Kidney glomerular epithelial cell (primary cell): ENCODE measurements around the gene PHF13.

Source experiments
- DNase-seq: peaks from one replicate; lab custom pipeline; 2025; lab: John Stamatoyannopoulos, UW

PHF13 gene

DNA sequence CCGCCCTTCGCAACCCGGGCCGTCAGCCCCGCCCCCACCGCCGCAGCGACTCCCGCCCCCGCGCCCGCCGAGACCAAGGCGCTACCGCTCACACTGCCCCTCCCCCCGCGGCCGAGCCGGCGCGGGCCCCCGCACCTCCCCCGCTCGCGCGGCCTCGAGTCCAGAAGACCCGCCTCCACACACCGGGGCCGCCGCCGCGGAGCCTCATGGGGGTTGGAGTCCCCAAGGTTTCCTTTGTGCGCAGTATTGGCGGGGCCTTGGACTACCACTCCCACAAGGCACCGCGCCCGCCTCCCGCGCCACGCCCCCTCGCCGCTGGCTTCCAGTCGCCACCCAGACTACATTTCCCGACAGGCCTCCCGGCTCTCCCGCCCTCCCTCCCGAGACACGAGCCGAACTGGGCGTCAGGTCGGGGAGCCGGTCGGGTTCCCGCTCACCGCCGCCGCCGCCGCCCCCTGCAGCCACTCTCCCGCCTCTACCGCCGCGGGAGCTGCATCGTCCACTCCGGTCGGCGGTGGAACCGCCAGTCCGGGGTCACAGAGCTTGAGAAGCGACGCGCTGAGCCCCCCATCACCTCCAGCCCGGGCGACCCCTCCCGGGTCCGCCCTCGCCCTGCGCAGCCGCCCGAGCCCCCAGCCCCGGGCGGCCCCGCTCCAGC lies at the start of gene PHF13:
Gene PHF13, plus strand, starts transcription at position 371 of the 658 bp plus-strand sequence. CDS start 336 bp downstream, outside the sequence.
- DNase-seq = peak; percentile 94

DNA sequence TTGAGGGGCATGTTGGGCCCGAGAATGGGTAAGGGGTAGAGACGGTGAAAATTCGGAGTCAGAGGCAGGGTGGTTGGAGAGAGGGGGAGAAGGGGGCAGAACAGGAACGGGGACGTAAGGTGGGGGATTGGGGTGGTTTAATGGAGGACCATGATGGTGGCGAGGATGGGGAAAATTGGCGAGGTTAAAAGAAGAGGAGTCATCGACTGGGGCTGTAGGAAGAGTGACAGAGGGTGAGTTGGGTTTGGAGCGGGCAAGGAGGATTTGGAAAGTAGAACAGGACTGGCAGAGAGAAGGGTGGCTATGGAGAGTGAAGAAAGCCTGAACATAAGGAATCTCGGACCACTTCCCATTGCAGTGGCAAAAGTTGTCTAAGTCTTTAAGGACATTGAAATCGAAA lies 44.5 kb upstream of the PHF13 start:
- no peak for DNase-seq

DNA sequence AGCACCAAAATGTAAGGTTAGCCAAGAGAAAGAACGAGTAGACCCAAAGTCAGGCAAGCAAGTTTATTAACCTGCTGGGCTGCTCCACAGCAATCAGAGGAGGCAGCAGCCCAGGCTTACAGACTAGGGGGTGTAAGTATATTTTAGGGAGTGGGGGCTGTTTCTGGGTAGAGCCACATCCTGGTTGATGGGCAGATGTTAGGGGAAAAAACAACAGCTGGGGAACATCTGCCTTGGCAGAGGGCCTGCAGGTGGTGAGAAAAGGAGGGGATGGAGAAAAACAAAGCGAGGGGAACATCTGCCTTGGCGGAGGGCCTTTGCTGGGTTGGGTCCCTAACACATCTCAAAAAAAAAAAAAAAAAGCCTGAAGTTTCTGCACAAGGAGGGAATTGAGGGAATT lies 43.4 kb upstream of the PHF13 start:
- DNase-seq = no peak

DNA sequence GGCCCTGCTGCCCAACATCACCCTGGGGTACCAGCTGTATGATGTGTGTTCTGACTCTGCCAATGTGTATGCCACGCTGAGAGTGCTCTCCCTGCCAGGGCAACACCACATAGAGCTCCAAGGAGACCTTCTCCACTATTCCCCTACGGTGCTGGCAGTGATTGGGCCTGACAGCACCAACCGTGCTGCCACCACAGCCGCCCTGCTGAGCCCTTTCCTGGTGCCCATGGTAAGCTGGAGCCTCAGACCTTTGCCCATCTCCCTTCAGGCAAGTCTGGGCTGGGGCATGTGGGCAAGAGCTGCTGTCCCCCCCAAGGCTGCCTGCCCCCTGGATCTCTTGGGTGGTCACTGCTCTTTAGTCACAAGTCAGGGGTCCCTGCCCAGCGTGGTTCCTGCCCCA lies 42.5 kb upstream of the PHF13 start:
- DNase-seq = no peak

DNA sequence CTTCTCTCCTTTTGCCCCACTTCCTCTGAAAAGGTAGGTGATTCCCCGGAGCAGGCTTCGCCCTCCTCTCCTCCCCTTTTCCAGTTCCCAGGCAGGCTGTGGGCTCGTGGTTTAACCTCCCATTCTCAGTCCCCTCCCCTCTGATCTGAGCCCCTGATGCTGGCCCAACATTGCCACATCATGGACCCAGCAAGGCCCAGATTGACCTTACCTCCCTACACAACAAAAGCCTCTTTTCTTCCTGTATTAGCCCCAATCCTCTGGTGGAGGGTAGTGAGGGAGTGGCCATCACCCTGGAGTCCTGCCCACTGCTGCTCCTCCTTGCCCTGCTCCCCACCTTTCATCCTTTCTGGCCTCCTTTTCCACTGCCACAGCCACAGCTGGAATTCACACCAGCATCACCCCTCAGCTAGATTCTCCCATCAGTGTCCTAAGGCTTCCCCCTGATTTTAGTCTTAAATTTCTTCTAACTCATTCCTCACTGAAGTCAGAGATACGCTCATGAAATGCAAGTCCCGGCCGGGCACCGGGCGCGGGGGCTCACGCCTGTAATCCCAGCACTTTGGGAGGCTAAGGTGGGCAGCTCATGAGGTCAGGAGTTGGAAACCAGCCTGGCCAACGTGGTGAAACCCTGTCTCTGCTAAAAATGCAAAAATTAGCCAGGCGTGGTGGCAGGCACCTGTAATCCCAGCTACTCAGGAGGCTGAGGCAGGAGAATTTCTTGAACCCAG lies 40.7 kb upstream of the PHF13 start:
- no peak for DNase-seq

DNA sequence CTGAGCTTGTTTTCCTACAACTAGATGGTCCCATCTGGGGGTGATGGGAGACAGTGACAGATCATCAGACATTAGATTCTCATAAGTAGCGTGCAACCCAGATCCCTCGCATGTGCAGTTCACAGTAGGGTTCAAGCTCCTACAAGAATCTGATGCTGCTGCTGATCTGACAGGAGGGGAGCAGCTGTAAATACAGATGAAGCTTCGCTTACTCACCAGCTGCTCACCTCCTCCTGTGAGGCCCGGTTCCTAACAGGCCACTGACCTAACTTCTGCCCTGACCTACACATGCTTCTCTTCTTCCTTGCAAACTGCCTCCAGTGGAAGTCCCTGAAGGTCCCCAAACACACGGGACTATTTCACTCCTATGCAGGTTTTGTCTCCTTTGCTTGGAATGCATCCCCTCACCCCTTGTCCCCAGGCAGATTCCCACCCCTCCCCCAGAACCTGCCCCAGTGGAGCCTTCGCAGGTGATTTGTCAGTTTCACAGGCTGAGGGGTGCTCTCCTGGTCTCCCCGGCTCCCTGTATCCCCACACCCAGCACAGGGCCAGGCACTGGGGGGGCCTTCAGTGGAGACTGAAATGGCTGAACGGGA lies 39.4 kb upstream of the PHF13 start:
- DNase-seq = no peak

DNA sequence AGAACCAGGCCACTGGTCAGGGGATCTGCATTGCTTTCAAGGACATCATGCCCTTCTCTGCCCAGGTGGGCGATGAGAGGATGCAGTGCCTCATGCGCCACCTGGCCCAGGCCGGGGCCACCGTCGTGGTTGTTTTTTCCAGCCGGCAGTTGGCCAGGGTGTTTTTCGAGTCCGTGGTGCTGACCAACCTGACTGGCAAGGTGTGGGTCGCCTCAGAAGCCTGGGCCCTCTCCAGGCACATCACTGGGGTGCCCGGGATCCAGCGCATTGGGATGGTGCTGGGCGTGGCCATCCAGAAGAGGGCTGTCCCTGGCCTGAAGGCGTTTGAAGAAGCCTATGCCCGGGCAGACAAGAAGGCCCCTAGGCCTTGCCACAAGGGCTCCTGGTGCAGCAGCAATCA lies 38.7 kb upstream of the PHF13 start:
- DNase-seq = no peak

DNA sequence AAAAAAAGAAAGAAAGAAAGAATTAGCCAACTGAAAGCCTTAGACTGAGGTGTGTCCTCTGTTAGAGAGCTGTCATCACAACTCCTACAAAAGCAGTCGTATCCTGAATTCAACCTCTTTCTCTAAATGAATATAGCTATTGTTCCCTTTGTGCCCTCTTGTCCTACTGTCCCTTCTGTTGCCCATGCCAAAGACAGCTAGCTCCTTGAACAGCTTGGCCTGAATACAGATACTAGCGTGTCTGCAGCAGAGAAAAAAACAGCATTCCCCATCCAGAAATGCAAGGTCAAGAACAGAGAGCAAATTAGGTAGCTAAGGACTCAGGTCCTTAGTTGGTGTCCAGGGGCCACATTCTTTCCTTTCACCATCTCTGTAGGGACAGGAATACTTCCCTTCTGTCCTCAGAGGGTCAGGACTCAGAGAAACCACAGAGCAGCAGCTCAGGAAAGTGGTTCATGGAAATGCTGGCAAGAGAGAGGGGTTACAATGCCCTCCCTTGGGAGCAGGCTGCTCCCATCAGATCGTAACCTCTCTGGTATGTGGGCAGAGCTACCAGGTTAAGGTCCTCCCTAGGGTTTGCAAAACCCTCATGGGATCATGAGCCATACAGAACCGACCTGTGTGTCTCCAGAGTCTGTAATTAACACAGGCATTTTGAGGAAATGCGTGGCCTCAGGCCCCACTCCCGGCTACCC lies 35.6 kb upstream of the PHF13 start:
- DNase-seq = no peak

DNA sequence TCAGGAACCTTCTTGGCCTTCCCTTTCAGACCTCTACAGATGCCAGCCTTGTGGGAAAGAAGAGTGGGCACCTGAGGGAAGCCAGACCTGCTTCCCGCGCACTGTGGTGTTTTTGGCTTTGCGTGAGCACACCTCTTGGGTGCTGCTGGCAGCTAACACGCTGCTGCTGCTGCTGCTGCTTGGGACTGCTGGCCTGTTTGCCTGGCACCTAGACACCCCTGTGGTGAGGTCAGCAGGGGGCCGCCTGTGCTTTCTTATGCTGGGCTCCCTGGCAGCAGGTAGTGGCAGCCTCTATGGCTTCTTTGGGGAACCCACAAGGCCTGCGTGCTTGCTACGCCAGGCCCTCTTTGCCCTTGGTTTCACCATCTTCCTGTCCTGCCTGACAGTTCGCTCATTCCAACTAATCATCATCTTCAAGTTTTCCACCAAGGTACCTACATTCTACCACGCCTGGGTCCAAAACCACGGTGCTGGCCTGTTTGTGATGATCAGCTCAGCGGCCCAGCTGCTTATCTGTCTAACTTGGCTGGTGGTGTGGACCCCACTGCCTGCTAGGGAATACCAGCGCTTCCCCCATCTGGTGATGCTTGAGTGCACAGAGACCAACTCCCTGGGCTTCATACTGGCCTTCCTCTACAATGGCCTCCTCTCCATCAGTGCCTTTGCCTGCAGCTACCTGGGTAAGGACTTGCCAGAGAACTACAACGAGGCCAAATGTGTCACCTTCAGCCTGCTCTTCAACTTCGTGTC lies 34.7 kb upstream of the PHF13 start:
- no peak for DNase-seq

DNA sequence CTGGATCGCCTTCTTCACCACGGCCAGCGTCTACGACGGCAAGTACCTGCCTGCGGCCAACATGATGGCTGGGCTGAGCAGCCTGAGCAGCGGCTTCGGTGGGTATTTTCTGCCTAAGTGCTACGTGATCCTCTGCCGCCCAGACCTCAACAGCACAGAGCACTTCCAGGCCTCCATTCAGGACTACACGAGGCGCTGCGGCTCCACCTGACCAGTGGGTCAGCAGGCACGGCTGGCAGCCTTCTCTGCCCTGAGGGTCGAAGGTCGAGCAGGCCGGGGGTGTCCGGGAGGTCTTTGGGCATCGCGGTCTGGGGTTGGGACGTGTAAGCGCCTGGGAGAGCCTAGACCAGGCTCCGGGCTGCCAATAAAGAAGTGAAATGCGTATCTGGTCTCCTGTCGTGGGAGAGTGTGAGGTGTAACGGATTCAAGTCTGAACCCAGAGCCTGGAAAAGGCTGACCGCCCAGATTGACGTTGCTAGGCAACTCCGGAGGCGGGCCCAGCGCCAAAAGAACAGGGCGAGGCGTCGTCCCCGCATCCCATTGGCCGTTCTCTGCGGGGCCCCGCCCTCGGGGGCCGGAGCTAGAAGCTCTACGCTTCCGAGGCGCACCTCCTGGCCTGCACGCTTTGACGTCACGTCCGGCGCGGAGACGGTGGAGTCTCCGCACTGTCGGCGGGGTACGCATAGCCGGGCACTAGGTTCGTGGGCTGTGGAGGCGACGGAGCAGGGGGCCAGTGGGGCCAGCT lies 34.0 kb upstream of the PHF13 start, which contains the start of gene ZBTB48:
Gene ZBTB48, plus strand, starts transcription at position 621 of the 745 bp plus-strand sequence. CDS start 616 bp downstream, outside the sequence.
- peak; percentile 94 for DNase-seq

DNA sequence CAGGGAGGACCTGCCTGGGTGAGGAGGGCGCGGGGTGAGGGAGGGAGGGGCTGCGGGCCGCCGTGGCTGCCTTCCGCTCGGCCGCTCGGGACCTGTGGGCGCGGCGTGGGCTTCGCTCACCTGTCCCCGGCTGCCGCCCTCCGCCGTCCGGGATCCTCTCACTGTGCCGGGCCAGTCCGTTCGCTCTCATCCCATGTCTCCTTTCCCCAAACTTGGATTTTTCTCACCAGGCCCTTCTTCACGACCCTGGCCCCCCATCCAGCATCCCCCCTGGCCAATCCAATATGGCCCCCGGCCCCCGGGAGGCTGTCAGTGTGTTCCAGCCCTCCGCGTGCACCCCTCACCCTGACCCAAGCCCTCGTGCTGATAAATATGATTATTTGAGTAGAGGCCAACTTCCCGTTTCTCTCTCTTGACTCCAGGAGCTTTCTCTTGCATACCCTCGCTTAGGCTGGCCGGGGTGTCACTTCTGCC lies 33.4 kb upstream of the PHF13 start:
- no peak for DNase-seq

DNA sequence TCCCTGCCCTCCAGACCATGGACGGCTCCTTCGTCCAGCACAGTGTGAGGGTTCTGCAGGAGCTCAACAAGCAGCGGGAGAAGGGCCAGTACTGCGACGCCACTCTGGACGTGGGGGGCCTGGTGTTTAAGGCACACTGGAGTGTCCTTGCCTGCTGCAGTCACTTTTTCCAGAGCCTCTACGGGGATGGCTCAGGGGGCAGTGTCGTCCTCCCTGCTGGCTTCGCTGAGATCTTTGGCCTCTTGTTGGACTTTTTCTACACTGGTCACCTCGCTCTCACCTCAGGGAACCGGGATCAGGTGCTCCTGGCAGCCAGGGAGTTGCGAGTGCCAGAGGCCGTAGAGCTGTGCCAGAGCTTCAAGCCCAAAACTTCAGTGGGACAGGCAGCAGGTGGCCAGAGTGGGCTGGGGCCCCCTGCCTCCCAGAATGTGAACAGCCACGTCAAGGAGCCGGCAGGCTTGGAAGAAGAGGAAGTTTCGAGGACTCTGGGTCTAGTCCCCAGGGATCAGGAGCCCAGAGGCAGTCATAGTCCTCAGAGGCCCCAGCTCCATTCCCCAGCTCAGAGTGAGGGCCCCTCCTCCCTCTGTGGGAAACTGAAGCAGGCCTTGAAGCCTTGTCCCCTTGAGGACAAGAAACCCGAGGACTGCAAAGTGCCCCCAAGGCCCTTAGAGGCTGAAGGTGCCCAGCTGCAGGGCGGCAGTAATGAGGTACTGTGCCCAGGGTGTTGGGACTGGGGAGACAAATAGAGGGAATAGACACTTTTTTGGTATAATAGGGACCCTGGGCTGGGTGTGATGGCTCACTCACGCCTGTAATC lies 32.7 kb upstream of the PHF13 start:
- no peak for DNase-seq

DNA sequence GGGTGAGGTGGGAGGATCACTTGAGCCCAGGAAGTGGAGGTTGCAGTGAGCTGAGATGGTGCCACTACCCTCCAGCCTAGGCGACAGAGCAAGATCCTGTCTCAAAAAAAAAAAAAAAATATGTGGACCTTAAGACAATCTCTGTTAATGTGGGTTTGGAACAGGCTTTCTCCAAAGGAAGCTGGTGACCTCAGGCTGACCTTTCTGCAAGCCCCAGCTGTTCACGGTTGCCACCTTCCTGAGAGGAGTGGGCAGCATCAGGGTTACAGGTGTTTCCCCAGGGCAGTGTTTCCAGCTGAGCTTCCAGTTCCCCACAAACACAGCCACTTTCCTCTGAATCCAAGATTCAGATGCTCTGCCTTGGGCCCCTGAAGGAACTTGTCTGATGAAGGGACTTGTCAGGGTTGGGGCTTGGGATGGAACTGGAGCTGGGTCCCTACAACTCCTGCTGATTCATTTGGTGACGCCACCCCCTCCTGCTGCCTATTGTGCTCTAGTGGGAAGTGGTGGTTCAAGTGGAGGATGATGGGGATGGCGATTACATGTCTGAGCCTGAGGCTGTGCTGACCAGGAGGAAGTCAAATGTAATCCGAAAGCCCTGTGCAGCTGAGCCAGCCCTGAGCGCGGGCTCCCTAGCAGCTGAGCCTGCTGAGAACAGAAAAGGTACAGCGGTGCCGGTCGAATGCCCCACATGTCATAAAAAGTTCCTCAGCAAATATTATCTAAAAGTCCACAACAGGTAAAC lies 31.8 kb upstream of the PHF13 start:
- no peak for DNase-seq

DNA sequence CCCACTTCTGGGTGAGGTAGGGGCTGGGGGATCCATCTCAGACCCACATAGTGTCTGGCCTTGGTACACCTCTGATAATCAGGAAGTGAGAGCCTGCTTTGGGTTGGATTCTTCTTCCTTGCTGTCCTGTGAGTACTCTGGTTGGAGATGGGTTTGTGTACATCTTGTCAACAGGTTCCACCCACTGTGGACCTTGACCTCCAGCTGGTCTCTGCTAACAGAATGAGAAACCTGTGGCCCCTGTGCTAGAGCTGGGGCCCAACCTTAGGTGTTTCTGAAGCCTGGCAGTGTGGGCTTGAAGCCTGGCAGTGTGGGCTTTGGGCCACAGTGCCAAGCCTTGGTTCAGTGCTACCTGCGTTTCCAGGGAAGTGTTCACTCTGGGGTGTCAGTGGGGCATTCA lies 31.2 kb upstream of the PHF13 start:
- no peak for DNase-seq

DNA sequence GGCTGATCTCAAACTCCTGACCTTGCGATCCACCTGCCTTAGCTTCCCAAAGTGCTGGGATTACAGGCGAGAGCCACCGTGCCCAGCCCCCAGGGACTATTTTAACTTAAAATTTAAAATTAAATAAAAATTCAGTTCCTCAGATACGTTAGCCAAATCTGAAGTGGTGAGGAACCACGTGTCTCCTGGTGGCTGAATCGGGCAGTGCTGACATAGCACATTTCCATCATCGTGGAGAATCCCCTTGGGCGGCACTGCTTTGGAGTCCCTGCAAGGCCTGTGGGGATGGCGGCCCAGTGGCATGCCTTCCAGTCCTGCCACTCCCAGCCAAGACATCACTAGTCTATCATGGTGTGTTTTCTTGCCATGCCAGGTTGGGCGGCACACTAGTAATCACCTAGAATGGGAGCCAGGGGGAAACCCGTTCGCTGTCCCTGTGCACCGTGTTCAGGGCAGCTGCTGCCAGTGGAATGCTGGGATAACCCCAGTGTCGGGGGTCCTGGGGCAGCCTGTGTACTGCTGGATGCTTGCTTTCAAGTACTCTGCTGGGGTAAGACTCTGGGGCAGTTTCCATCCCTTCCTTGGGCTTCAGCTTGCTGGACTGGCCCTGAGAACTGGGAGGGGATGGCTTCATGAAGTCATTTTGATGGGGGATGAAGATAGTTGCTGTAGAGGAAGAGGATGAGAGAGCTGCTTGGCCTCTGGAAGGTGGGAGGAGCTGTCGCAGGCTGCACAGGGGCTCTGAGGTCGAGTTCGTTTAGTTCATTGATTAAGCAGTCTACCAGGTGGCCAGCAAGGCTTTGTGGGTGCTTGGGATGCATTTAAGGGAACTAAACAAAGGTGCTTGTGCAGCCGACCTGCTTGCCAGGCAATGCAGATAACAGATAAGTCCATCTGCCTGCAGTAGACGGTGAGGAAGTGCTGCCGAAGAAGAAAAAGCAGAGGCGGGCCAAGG lies 29.1 kb upstream of the PHF13 start:
- DNase-seq = no peak

DNA sequence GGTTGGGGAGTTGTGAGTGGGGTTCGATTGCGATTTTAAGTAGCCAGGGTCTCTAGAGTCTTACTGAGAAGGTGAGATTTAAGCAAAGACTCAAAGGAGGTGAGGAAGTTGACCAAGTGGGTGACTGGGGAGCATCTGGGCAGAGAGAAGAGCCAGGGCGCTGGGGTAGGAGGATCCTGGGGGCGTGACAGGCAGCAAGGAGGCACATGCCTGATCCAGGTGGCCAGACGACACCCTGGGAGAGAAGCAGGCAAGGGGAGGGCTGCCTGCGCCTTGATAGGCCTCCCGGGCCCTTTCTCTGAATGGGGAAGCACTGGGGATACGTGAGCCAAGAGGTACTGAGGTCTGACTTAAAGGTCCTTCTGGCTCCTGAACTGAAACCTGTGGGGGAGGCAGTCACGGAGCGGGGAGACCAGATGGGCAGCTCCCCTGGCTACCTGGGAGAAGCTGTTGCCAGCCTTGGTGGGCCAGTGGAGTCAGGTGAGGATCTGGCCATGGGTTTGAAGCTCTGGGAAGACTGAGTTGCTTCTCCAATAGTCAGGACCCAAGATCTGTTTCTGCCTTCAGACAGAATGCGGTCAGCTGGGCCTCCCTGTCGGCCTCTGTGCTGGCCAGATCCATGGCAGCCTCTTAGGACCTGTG lies 28.3 kb upstream of the PHF13 start:
- DNase-seq = no peak

DNA sequence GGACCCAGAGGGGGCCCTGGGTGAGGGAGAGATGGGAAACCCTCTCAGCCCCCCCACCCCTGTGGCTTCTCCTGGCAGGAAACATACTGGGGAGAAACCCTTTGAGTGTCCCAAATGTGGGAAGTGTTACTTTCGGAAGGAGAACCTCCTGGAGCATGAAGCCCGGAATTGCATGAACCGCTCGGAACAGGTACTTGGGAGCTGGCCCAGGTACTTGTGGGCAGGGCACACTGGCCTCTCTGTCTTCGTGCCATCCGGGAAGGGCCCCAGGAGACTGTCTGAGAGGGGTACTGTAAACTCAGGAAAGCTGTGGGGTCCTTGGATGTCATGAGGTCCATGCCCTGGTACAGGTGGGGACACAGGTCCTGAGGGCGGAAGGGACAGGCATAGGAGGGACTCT lies 27.7 kb upstream of the PHF13 start:
- DNase-seq = no peak

DNA sequence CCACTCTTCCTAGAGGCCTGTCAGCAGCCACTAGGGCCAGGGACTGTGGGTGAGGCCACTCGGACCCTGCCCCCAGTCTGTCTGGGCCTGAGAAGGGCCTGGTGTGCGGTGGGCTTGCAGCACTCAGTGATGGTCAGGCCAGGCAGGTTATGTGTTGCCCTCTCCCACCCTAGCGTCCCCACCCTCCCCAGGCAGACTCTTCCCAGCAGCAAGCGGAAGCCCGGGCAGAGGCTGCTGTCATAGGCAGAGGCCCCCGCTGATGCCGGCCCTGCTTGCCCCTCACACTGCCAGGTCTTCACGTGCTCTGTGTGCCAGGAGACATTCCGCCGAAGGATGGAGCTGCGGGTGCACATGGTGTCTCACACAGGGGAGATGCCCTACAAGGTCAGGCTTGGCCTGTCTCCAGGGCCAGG lies 27.1 kb upstream of the PHF13 start:
- no peak for DNase-seq
